ENCODE measurements around the gene SEPTIN11. TPM values are rescaled to one million over a fixed set of nuclear protein-coding genes. Genes with fewer than 3 reads are reported as not detected.
"Not testable (repeated sequence)": the region's sequence is repeated elsewhere in the genome, so short reads cannot be mapped to it uniquely, and the experiment has no call there.

SEPTIN11 gene
- total RNA-seq, 1 donor from 2014 or later = 30.1 TPM

GRCh38 chr4:76958891-76959290 lies 9.3 kb downstream of the SEPTIN11 start:
- no peak for TF ChIP-seq CTCF (IDR thresholded peaks at IDR 0.05; ENCODE audit: borderline replicate concordance)
- intact Hi-C loops (cut with micrococcal nuclease) = no loop called here
- Histone ChIP-seq H3K9me3 (replicated peaks) (no peaks in the 10 kb centered on the region), H3K27me3 (ENCODE audit: low read depth) (no peaks in the 10 kb centered on the region), H3K36me3 (no peaks in the 10 kb centered on the region), H3K27ac (replicated peaks) (no peak overlapping the region), H3K4me1 (peaks cover 40% of the 10 kb centered on the region), H3K4me3 (no peak overlapping the region)
- DNase-seq = no peak

GRCh38 chr4:76960014-76960413 lies 10.5 kb downstream of the SEPTIN11 start:
- H3K27me3 ChIP-seq (ENCODE audit: low read depth) = no peaks in the 10 kb centered on the region
- H3K9me3 ChIP-seq (replicated peaks) = no peaks in the 10 kb centered on the region
- no peak for DNase-seq
- H3K36me3 ChIP-seq = no peaks in the 10 kb centered on the region
- no peak overlapping the region for H3K27ac ChIP-seq (replicated peaks)
- no peak for TF ChIP-seq CTCF (IDR thresholded peaks at IDR 0.05; ENCODE audit: borderline replicate concordance)
- peaks cover 29% of the 10 kb centered on the region for H3K4me1 ChIP-seq
- intact Hi-C loops (cut with micrococcal nuclease) = no loop called here
- H3K4me3 ChIP-seq = no peak overlapping the region

- no peaks in the 10 kb centered on the region for H3K36me3 ChIP-seq
- H3K27ac ChIP-seq (replicated peaks) = peak overlapping the region; percentile 10
- H3K4me1 ChIP-seq = peaks cover 8% of the 10 kb centered on the region
- no peaks in the 10 kb centered on the region for H3K27me3 ChIP-seq (ENCODE audit: low read depth)
- no peaks in the 10 kb centered on the region for H3K9me3 ChIP-seq (replicated peaks)
- intact Hi-C loops (cut with micrococcal nuclease) = no loop called here
- no peak for DNase-seq
- H3K4me3 ChIP-seq = no peak overlapping the region
- TF ChIP-seq CTCF (IDR thresholded peaks at IDR 0.05; ENCODE audit: borderline replicate concordance) = no peak
Measured at GRCh38 chr4:76962406-76963130, 13.0 kb downstream of the SEPTIN11 start.

GRCh38 chr4:76963131-76963750 lies 13.7 kb downstream of the SEPTIN11 start:
- no peak for TF ChIP-seq CTCF (IDR thresholded peaks at IDR 0.05; ENCODE audit: borderline replicate concordance)
- DNase-seq = no peak
- H3K36me3 ChIP-seq = no peaks in the 10 kb centered on the region
- no peak overlapping the region for H3K27ac ChIP-seq (replicated peaks)
- H3K4me1 ChIP-seq = peaks cover 3% of the 10 kb centered on the region
- no peak overlapping the region for H3K4me3 ChIP-seq
- intact Hi-C loops (cut with micrococcal nuclease) = no loop called here
- H3K9me3 ChIP-seq (replicated peaks) = no peaks in the 10 kb centered on the region
- no peaks in the 10 kb centered on the region for H3K27me3 ChIP-seq (ENCODE audit: low read depth)

- H3K4me3 ChIP-seq; H3K27me3 ChIP-seq (ENCODE audit: low read depth); DNase-seq; H3K9me3 ChIP-seq (replicated peaks); H3K36me3 ChIP-seq; H3K4me1 ChIP-seq; H3K27ac ChIP-seq (replicated peaks); intact Hi-C loops (cut with micrococcal nuclease): not testable (repeated sequence)
Measured at GRCh38 chr4:76963927-76964326, 14.4 kb downstream of the SEPTIN11 start.

GRCh38 chr4:76964769-76965168 lies 15.2 kb downstream of the SEPTIN11 start:
- Histone ChIP-seq H3K4me3 (no peak overlapping the region), H3K27me3 (ENCODE audit: low read depth) (no peaks in the 10 kb centered on the region), H3K36me3 (no peaks in the 10 kb centered on the region), H3K4me1 (peaks cover 3% of the 10 kb centered on the region), H3K9me3 (replicated peaks) (no peaks in the 10 kb centered on the region), H3K27ac (replicated peaks) (no peak overlapping the region)
- intact Hi-C loops (cut with micrococcal nuclease) = no loop called here
- DNase-seq = no peak
- no peak for TF ChIP-seq CTCF (IDR thresholded peaks at IDR 0.05; ENCODE audit: borderline replicate concordance)

Measured in left ventricle myocardium inferior (tissue), 1 donor.